Keratinocyte (primary cell): ENCODE data around the gene AXIN1. TPM values are rescaled to one million over a fixed set of nuclear protein-coding genes. Genes with fewer than 3 reads are reported as not detected.

Experiments used
- DNase-seq: peaks from one replicate; pipeline ENCODE4 v3.0.0-alpha.2; 2011; ENCODE audit warnings: low read depth, missing footprints, low spot score
- FAIRE-seq: peaks from 2 replicates; lab custom pipeline; 2011; peaks lifted over from hg19 to GRCh38; lab: Jason Lieb, UNC
- H2AFZ ChIP-seq: 2 replicates; pipeline ENCODE4 v1.6.0; 2012; ENCODE audit warnings: low read length, control low read depth, inconsistent platforms; ENCODE audit not compliant: control insufficient read depth
- H3K27ac ChIP-seq: 2 replicates; pipeline ENCODE4 v1.5.1; 2011; ENCODE audit warnings: low read length; ENCODE audit not compliant: control insufficient read depth, insufficient read depth
- H3K27me3 ChIP-seq: 3 replicates; pipeline ENCODE4 v1.6.0; 2011; ENCODE audit warnings: low read length; ENCODE audit not compliant: control insufficient read depth, insufficient read depth; ENCODE audit errors: extremely low read depth
- H3K36me3 ChIP-seq, 2 experiments: 2 replicates in 1 of 2; 3 replicates in 1 of 2; pipeline ENCODE4 v1.5.1; 2011; ENCODE audit warnings: low read length in 2 of 2, mild to moderate bottlenecking in 1 of 2; ENCODE audit not compliant: control insufficient read depth in 2 of 2, insufficient read depth in 2 of 2; ENCODE audit errors: extremely low read depth in 1 of 2
- H3K4me1 ChIP-seq: 3 replicates; pipeline ENCODE4 v1.5.1; 2011; ENCODE audit warnings: low read length; ENCODE audit not compliant: control insufficient read depth, insufficient read depth; ENCODE audit errors: extremely low read depth
- H3K4me2 ChIP-seq: 3 replicates; pipeline ENCODE4 v1.6.0; 2011; ENCODE audit warnings: low read depth, low read length; ENCODE audit not compliant: control insufficient read depth, insufficient read depth; ENCODE audit errors: extremely low read depth
- H3K4me3 ChIP-seq, 3 experiments: fragments of 200-600 bp in 1 of 3; sonication (generic) in 1 of 3; 2 replicates in 2 of 3; 3 replicates in 1 of 3; pipeline ENCODE4 v1.5.1; 2011 to 2016; ENCODE audit warnings: low read length in 3 of 3, mild to moderate bottlenecking in 3 of 3, control low read depth in 2 of 3, inconsistent platforms in 1 of 3, low read depth in 1 of 3, mixed read lengths in 1 of 3, mixed run types in 1 of 3, moderate library complexity in 1 of 3; ENCODE audit not compliant: control insufficient read depth in 2 of 3, insufficient read depth in 2 of 3; ENCODE audit errors: extremely low read depth in 1 of 3
- H3K79me2 ChIP-seq: 2 replicates; pipeline ENCODE4 v1.6.0; 2012; ENCODE audit warnings: low read length; ENCODE audit not compliant: control insufficient read depth, insufficient read depth
- H3K9ac ChIP-seq: 3 replicates; pipeline ENCODE4 v1.6.0; 2011; ENCODE audit warnings: low read length; ENCODE audit not compliant: control insufficient read depth, insufficient read depth; ENCODE audit errors: extremely low read depth
- H3K9me1 ChIP-seq: 3 replicates; pipeline ENCODE4 v1.6.0; 2011; ENCODE audit warnings: low read length; ENCODE audit not compliant: control insufficient read depth, insufficient read depth; ENCODE audit errors: extremely low read depth
- H3K9me3 ChIP-seq: 2 replicates; pipeline ENCODE4 v1.5.1; 2012; ENCODE audit warnings: low read depth, low read length; ENCODE audit not compliant: control insufficient read depth
- H4K20me1 ChIP-seq: 3 replicates; pipeline ENCODE4 v1.6.0; 2011; ENCODE audit warnings: low read length; ENCODE audit not compliant: control insufficient read depth, insufficient read depth; ENCODE audit errors: extremely low read depth
- CTCF ChIP-seq, 3 experiments: IDR thresholded peaks in 1 of 3; conservative IDR thresholded peaks in 1 of 3; optimal IDR thresholded peaks in 1 of 3; 2 replicates in 2 of 3; 3 replicates in 1 of 3; pipeline versions ENCODE3 to v1.5.1; 2011; ENCODE audit warnings: low read length in 3 of 3, mild to moderate bottlenecking in 3 of 3, moderate library complexity in 2 of 3, control low read depth in 1 of 3, inconsistent platforms in 1 of 3; ENCODE audit not compliant: insufficient read depth in 2 of 3; ENCODE audit errors: extremely low read depth in 1 of 3
- EZH2 ChIP-seq: IDR thresholded peaks from one replicate; pipeline ENCODE4 v1.6.1; 2012; ENCODE audit warnings: inconsistent platforms, mild to moderate bottlenecking, low read length, moderate library complexity
- dilution Hi-C: fragments of 300-500 bp; cut with MboI; formaldehyde crosslinking; loops from one replicate; pipeline ENCODE4 v1.7.0; 2020; ENCODE audit warnings: low sequenced_read_pairs; ENCODE audit not compliant: extremely low pct_ligation_motif_present
- polyA plus RNA-seq, 5 experiments: library from polyadenylated mRNA; depleted of rRNA in 3 of 5; stranded (reverse) in 3 of 5; stranded (forward) in 1 of 5; unstranded in 1 of 5; fragments of >200 nt; gene quantifications; 1 replicate in 1 of 5; 2 replicates in 3 of 5; 3 replicates in 1 of 5; pipeline versions ENCODE4 v1.2.1 to v1.2.3, GENCODE V29; 2011 to 2012; ENCODE audit warnings: missing spikeins in 2 of 5, low read depth in 1 of 5, low replicate concordance in 1 of 5

AXIN1 gene
- polyA plus RNA-seq, 1 donor (not counting 4 experiments of a cell fraction or from before 2014, with no cell fraction given): 8.8 TPM

GRCh38 chr16:262121-262745 lies 90.3 kb downstream of the AXIN1 start:
- Histone ChIP-seq H3K4me3 (no peak overlapping the region), H3K4me1 (peaks cover 8% of the 10 kb centered on the region), H3K27ac (no peak overlapping the region), H3K9me1 (no peaks in the 10 kb centered on the region), H3K9ac (no peak overlapping the region), H3K4me2 (no peak overlapping the region), H3K9me3 (no peaks in the 10 kb centered on the region), H3K27me3 (no peaks in the 10 kb centered on the region), H3K79me2 (no peaks in the 10 kb centered on the region), H4K20me1 (no peaks in the 10 kb centered on the region), H3K36me3 (peaks cover 0 to 15% of the 10 kb centered on the region in 2 experiments), H2AFZ (no peak overlapping the region)
- dilution Hi-C loops: no loop called here
- no peak for DNase-seq
- FAIRE-seq: no peak
- TF ChIP-seq CTCF (optimal IDR thresholded peaks at IDR 0.05 in 1 of 3, IDR thresholded peaks at IDR 0.05 in 1 of 3, conservative IDR thresholded peaks at IDR 0.05 in 1 of 3; ENCODE audit: extremely low read depth in 1 of 3, insufficient read depth in 2 of 3, low read length in 3 of 3) (no peak), EZH2 (no peak)

- no peak overlapping the region for H3K4me2 ChIP-seq
- no peaks in the 10 kb centered on the region for H3K9me1 ChIP-seq
- peaks cover 8% of the 10 kb centered on the region for H3K4me1 ChIP-seq
- H3K9ac ChIP-seq: no peak overlapping the region
- no peaks in the 10 kb centered on the region for H3K9me3 ChIP-seq
- DNase-seq (no peak), FAIRE-seq (no peak)
- H3K27me3 ChIP-seq: no peaks in the 10 kb centered on the region
- dilution Hi-C loops: no loop called here
- no peaks in the 10 kb centered on the region for H3K79me2 ChIP-seq
- no peaks in the 10 kb centered on the region for H4K20me1 ChIP-seq
- no peak overlapping the region for H3K27ac ChIP-seq
- H2AFZ ChIP-seq: no peak overlapping the region
- TF ChIP-seq CTCF (optimal IDR thresholded peaks at IDR 0.05 in 1 of 3, IDR thresholded peaks at IDR 0.05 in 1 of 3, conservative IDR thresholded peaks at IDR 0.05 in 1 of 3; ENCODE audit: extremely low read depth in 1 of 3, insufficient read depth in 2 of 3, low read length in 3 of 3): no peak
- TF ChIP-seq EZH2: no peak
- peaks cover 0 to 15% of the 10 kb centered on the region in 2 experiments for H3K36me3 ChIP-seq
- no peak overlapping the region for H3K4me3 ChIP-seq
Measured at GRCh38 chr16:261031-261691, 91.4 kb downstream of the AXIN1 start.
